C4-2B (cell line): ENCODE data around the gene PPFIA3.

ENCODE experiments used
- CTCF ChIP-seq: fragments of 450-650 bp; conservative IDR thresholded peaks from 2 replicates; pipeline ENCODE4 v1.5.1; 2017; ENCODE audit warnings: mild to moderate bottlenecking
- ZFX ChIP-seq: fragments of 450-650 bp; IDR thresholded peaks from 2 replicates; pipeline ENCODE4 v1.6.1; 2017

- TF ChIP-seq CTCF: no peak
- no peak for TF ChIP-seq ZFX
Measured at GRCh38 chr19:49141352-49141751, 22.0 kb downstream of the PPFIA3 start.
